Panc1 (cell line): ENCODE measurements around the gene FGGY.

Experiments used
- CTCF ChIP-seq: fragments of 450-650 bp; IDR thresholded peaks from 2 replicates; pipeline ENCODE4 v1.5.1; 2017; ENCODE audit warnings: mild to moderate bottlenecking
- POLR2AphosphoS5 ChIP-seq: IDR thresholded peaks from 2 replicates; pipeline ENCODE4 v1.6.1; 2012; ENCODE audit warnings: mild to moderate bottlenecking, low read depth, low read length, moderate library complexity
- REST ChIP-seq, 2 experiments: IDR thresholded peaks; 2 replicates each; pipeline ENCODE4 v1.6.1; 2011 to 2012; ENCODE audit warnings: low read depth in 2 of 2, control low read depth in 1 of 2, low read length in 1 of 2, mild to moderate bottlenecking in 1 of 2, moderate library complexity in 1 of 2; ENCODE audit not compliant: insufficient read depth in 1 of 2
- SIN3A ChIP-seq: IDR thresholded peaks from 2 replicates; pipeline ENCODE4 v1.6.1; 2012; ENCODE audit warnings: low read depth, mild to moderate bottlenecking, low read length, moderate library complexity, borderline replicate concordance; ENCODE audit not compliant: insufficient read depth

- TF ChIP-seq CTCF = no peak
- TF ChIP-seq POLR2AphosphoS5 = no peak
- TF ChIP-seq REST (IDR thresholded peaks at IDR 0.05; ENCODE audit: insufficient read depth in 1 of 2, low read depth in 2 of 2, low read length in 1 of 2) = no peak
- no peak for TF ChIP-seq SIN3A
Measured at GRCh38 chr1:59707178-59707791, 410.4 kb downstream of the FGGY start.
